GM21737 (cell line): ENCODE results near the gene ARHGEF7.
A peak's percentile ranks its signal among the peaks of the same experiment; 100 is the strongest.

Source experiments
- ATAC-seq: cut with Tn5 transposase; IDR thresholded peaks from one replicate; pipeline ENCODE4 v1.9.1; 2021; ENCODE audit warnings: mild to moderate bottlenecking, moderate library complexity; ENCODE audit not compliant: unreplicated experiment

The ARHGEF7 gene

GRCh38 chr13:111099290-111099689, 15.8 kb upstream of the ARHGEF7 start:
- no peak for ATAC-seq

GRCh38 chr13:111110054-111110453, 5.1 kb upstream of the ARHGEF7 start:
- ATAC-seq = no peak

- no peak for ATAC-seq
These were observed 3.7 kb upstream of the ARHGEF7 start for GRCh38 chr13:111111376-111111937.

- no peak for ATAC-seq
These were observed 2.9 kb upstream of the ARHGEF7 start for GRCh38 chr13:111112196-111112595.

- no peak for ATAC-seq
These were observed 599 bp upstream of the ARHGEF7 start for GRCh38 chr13:111114362-111115060.

GRCh38 chr13:111115965-111116521, 933 bp downstream of the ARHGEF7 start:
- no peak for ATAC-seq

GRCh38 chr13:111116856-111117255, 1.7 kb downstream of the ARHGEF7 start:
- no peak for ATAC-seq

GRCh38 chr13:111117289-111117688, 2.2 kb downstream of the ARHGEF7 start:
- ATAC-seq = no peak

- no peak for ATAC-seq
These were observed 2.9 kb downstream of the ARHGEF7 start for GRCh38 chr13:111117961-111118360.

- no peak for ATAC-seq
These were observed 3.9 kb downstream of the ARHGEF7 start for GRCh38 chr13:111118898-111119607.

GRCh38 chr13:111119966-111120365, 4.9 kb downstream of the ARHGEF7 start:
- no peak for ATAC-seq

- no peak for ATAC-seq
These were observed 5.3 kb downstream of the ARHGEF7 start for GRCh38 chr13:111120422-111120821.

- no peak for ATAC-seq
These were observed 5.8 kb downstream of the ARHGEF7 start for GRCh38 chr13:111120913-111121312.

- ATAC-seq = no peak
These were observed 6.4 kb downstream of the ARHGEF7 start for GRCh38 chr13:111121506-111121905.

- ATAC-seq = no peak
These were observed 6.9 kb downstream of the ARHGEF7 start for GRCh38 chr13:111122056-111122455.

- ATAC-seq = no peak
These were observed 7.5 kb downstream of the ARHGEF7 start for GRCh38 chr13:111122631-111123030.

- no peak for ATAC-seq
These were observed 8.1 kb downstream of the ARHGEF7 start for GRCh38 chr13:111123221-111123620.

- no peak for ATAC-seq
These were observed 8.5 kb downstream of the ARHGEF7 start for GRCh38 chr13:111123649-111124048.

- ATAC-seq = no peak
These were observed 11.4 kb downstream of the ARHGEF7 start for GRCh38 chr13:111126509-111126908.

GRCh38 chr13:111129465-111130115, 14.5 kb downstream of the ARHGEF7 start:
- peak; percentile 99 for ATAC-seq

- ATAC-seq = no peak
These were observed 15.0 kb downstream of the ARHGEF7 start for GRCh38 chr13:111130116-111130508.
